SJSA1 (cell line): ENCODE results near the gene TRIM27. TPM values are rescaled to one million over a fixed set of nuclear protein-coding genes. Genes with fewer than 3 reads are reported as not detected.

ENCODE experiments used
- DNase-seq, 2 experiments: peaks; one replicate each; pipeline ENCODE4 v3.0.0-alpha.2; 2015 to 2020; ENCODE audit warnings: low spot score in 2 of 2, low read depth in 1 of 2
- H3K27ac ChIP-seq: fragments of 250-450 bp; sonication (Bioruptor Pico); 2 replicates; pipeline ENCODE4 v1.5.1; 2020; ENCODE audit warnings: mild to moderate bottlenecking, moderate library complexity
- H3K27me3 ChIP-seq: fragments of 250-450 bp; sonication (Bioruptor Pico); replicated peaks from 2 replicates; pipeline ENCODE4 v1.5.1; 2020; ENCODE audit warnings: mild to moderate bottlenecking, moderate library complexity
- H3K36me3 ChIP-seq: fragments of 250-450 bp; sonication (Bioruptor Pico); 2 replicates; pipeline ENCODE4 v1.5.1; 2020; ENCODE audit warnings: mild to moderate bottlenecking
- H3K4me1 ChIP-seq: fragments of 250-450 bp; sonication (Bioruptor Pico); replicated peaks from 2 replicates; pipeline ENCODE4 v1.6.1; 2021; ENCODE audit warnings: mild to moderate bottlenecking
- H3K4me3 ChIP-seq: fragments of 250-450 bp; sonication (Bioruptor Pico); 2 replicates; pipeline ENCODE4 v1.5.1; 2020; ENCODE audit warnings: mild to moderate bottlenecking
- H3K9me3 ChIP-seq: fragments of 250-450 bp; sonication (Bioruptor Pico); replicated peaks from 2 replicates; pipeline ENCODE4 v1.5.1; 2020; ENCODE audit warnings: mild to moderate bottlenecking
- total RNA-seq: library from RNA; depleted of rRNA; stranded (reverse); fragments of >200 nt; shearing (Covaris generic); gene quantifications from 2 replicates; pipeline ENCODE4 v1.2.3, GENCODE V29; 2014

TRIM27 gene
- total RNA-seq, 1 experiment from 2014 or later, result 61.4 TPM

DNA sequence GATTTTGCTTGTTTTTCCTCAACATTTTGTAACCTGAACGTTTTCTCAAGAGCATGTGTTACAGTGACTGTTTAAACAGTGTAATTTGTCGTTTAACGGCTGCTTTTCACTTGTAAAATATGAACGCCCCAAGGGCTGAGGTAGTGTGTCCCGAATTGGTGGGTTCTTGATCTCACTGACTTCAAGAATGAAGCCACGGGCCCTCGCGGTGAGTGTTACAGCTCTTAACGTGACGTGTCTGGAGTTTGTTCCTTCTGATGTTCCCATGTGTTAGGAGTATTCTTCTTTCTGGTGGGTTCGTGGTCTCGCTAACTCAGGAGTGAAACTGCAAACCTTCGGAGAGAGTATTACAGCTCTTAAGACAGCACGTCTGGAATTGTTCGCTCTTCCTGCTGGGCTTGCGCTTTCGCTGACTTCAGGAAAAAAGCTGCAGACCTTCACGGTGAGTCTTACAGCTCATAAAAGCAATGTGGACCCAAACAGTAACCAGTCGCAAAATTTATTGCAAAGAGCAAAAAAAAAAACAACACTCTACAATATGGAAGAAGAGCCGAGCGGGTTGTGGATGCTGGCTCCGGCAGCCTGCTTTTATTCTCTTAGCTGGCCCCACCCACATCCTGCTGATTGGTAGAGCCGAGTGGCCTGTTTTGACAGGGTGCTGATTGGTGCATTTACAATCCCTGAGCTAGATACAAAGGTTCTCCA lies 25.1 kb upstream of the TRIM27 start:
- no peaks in the 10 kb centered on the region for H3K27me3 ChIP-seq
- H3K27ac ChIP-seq, result no peak overlapping the region
- H3K36me3 ChIP-seq, result no peaks in the 10 kb centered on the region
- no peak for DNase-seq
- H3K4me1 ChIP-seq, result no peaks in the 10 kb centered on the region; the same call in 1 of the 2 replicates
- no peak overlapping the region for H3K4me3 ChIP-seq
- no peaks in the 10 kb centered on the region for H3K9me3 ChIP-seq

DNA sequence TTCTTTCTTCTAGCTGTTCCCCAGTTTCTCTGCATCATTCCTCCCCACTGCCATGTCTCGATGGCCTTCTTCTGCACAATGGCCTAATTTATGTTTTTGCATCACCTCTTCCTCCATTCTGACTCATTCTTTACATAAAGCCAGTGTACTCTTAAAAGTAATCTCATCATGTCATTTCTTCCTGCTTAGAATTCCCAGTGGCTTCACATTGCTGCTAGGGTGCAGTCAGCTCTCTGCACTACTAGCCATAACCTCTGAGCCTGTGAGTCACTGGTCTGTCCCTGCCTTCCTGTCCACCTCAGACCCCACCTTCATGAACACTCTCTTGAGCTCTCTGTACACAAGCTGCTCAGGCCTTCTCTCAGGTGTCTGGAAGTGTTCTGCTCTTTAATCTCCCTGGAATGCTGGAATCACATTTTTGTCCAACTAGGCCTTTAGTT lies 24.1 kb upstream of the TRIM27 start:
- H3K9me3 ChIP-seq, result no peaks in the 10 kb centered on the region
- no peaks in the 10 kb centered on the region for H3K27me3 ChIP-seq
- no peak for DNase-seq
- no peak overlapping the region for H3K4me3 ChIP-seq
- peaks cover 4% of the 10 kb centered on the region for H3K4me1 ChIP-seq
- no peaks in the 10 kb centered on the region for H3K36me3 ChIP-seq
- no peak overlapping the region for H3K27ac ChIP-seq

DNA sequence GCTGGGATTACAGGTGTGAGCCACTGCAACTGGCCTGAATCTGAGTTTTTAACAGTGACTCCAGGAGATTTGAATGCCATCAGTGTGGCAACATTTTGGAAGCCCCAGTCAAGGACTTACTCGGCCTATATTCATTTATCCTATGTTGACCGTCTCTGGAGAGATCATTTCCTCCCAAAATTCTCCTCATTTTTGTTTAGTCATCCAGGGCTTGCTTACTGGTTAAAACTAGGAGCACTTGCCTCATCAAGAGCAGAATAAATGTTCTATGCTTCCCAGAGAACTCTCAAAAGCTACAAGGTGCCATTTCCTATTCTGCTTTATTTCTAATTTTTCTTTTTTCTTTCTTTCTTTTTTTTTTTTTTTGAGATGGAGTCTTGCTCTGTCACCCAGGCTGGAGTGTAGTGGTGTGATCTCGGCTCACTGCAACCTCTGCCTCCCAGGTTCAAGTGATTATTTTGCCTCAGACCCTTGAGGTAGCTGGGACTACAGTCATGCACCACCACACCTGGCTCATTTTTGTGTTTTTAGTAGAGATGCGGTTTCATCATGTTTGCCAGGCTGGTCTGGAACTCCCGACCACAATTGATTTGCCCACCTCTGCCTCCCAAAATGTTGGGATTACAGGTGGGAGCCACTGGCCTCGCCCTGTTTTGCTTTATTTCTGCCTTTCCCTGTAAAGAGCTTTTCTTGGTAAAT lies 23.4 kb upstream of the TRIM27 start:
- Histone ChIP-seq H3K27ac (no peak overlapping the region), H3K4me1 (peaks cover 4% of the 10 kb centered on the region), H3K36me3 (no peaks in the 10 kb centered on the region), H3K9me3 (no peaks in the 10 kb centered on the region), H3K4me3 (no peak overlapping the region), H3K27me3 (no peaks in the 10 kb centered on the region)
- DNase-seq, result no peak

DNA sequence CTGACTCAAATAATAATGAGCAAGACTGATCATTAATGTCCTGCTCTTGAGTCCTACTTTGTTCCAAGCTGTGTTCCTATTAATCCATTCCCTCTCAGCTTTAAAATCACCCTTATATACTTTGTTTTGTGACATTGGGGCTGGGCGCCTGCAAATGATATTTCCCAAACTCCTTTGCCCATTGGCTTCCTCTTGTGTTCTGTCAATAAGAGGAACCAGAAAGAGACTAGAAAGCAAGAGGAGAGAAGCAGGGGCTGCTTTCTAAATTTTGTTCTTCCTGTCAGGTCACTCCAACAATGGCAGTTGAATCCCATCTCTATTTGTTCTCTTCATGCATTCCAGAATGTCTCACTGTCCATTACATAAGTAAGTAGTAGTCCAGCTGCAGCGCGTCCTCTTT lies 21.6 kb upstream of the TRIM27 start:
- H3K9me3 ChIP-seq, result no peaks in the 10 kb centered on the region
- H3K4me1 ChIP-seq, result peaks cover 9% of the 10 kb centered on the region
- H3K27me3 ChIP-seq, result no peaks in the 10 kb centered on the region
- no peak for DNase-seq
- H3K36me3 ChIP-seq, result no peaks in the 10 kb centered on the region
- H3K4me3 ChIP-seq, result no peak overlapping the region
- H3K27ac ChIP-seq, result no peak overlapping the region

DNA sequence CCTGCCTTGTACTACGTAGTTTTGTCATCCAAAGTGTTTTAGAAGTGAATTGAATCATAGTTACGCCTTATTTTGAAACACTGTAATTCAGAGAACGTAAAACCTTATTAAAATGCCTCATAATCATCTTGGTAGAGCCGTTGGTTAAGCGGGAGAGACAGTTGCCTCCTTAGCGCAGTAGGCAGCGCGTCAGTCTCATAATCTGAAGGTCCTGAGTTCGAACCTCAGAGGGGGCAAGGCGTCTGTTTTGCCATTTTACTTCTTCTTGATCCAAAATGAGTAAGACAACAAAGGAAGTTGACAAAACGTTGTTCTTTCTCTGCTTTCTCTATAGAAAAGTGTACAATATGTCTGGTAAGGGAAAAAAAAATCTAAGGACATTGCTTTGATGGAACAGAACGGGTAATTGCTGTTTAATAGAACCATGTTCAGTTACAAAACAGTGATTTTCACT lies 20.7 kb upstream of the TRIM27 start:
- Histone ChIP-seq H3K4me1 (peaks cover 9% of the 10 kb centered on the region), H3K9me3 (no peaks in the 10 kb centered on the region), H3K27ac (peak overlapping the region; percentile 46), H3K4me3 (peak overlapping the region; percentile 51), H3K36me3 (no peaks in the 10 kb centered on the region), H3K27me3 (no peaks in the 10 kb centered on the region)
- peak; percentile 73 to 91 for DNase-seq

DNA sequence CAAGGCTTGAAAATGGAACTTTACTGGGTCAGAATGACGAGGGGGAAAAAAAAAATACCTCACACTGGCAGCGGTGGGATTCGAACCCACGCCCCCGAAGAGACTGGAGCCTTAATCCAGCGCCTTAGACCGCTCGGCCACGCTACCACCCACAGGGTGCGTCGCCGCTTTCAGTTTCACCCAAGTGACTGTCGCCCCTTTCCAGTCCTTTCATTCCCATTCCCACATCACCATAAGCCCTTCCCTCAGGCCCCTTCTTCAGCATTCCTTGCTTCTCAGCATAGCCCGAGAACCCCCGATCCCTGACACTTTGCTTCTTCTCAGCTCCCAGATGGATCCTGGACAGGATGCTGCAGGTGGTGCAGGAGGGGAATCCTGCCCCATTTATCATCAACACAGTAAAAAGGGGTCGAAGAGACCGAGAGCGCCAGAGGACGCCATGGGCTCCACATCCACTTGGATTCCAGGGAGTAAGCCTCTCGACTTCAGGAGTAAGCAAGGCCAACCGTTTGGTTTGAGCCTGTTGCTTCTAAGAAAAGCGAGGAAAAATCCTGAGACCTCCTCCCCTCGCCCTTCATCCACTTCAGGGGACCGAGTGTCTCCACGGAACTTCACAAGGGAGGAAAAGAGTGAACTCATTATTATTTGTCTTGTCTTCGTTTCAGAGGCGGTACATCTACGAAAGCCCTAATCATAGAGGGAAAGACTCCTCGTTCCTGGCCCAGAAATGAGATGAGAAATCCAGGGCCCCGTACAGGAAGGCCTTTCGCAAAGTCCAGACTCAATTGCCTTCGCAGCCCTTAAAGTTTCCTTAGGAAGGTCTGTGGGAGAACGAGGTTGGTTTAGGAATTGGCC lies 20.0 kb upstream of the TRIM27 start:
- Histone ChIP-seq H3K27me3 (no peaks in the 10 kb centered on the region), H3K36me3 (no peaks in the 10 kb centered on the region), H3K4me3 (peak overlapping the region; percentile 51), H3K27ac (peak overlapping the region; percentile 46), H3K9me3 (no peaks in the 10 kb centered on the region), H3K4me1 (peaks cover 9% of the 10 kb centered on the region)
- DNase-seq, result peak; percentile 86 to 87

DNA sequence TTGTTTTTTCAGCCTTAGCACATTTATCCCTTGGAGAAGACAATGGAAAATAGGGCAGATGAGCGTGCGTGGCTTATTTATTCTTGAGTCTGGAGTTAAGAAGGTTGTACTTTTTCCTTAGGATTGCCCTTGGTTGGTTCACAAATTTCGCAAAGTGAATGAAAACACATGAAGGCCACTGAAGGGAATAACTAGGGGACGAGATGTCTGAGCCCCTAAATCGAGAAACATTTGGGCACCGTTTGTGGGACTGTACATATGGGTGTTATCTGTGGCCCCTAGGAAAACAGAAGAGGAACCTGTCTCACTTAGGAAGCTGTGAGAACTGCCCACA lies 19.4 kb upstream of the TRIM27 start:
- peak overlapping the region; percentile 51 for H3K4me3 ChIP-seq
- peaks cover 9% of the 10 kb centered on the region for H3K4me1 ChIP-seq
- H3K9me3 ChIP-seq, result no peaks in the 10 kb centered on the region
- no peak for DNase-seq
- no peak overlapping the region for H3K27ac ChIP-seq
- H3K36me3 ChIP-seq, result no peaks in the 10 kb centered on the region
- no peaks in the 10 kb centered on the region for H3K27me3 ChIP-seq

DNA sequence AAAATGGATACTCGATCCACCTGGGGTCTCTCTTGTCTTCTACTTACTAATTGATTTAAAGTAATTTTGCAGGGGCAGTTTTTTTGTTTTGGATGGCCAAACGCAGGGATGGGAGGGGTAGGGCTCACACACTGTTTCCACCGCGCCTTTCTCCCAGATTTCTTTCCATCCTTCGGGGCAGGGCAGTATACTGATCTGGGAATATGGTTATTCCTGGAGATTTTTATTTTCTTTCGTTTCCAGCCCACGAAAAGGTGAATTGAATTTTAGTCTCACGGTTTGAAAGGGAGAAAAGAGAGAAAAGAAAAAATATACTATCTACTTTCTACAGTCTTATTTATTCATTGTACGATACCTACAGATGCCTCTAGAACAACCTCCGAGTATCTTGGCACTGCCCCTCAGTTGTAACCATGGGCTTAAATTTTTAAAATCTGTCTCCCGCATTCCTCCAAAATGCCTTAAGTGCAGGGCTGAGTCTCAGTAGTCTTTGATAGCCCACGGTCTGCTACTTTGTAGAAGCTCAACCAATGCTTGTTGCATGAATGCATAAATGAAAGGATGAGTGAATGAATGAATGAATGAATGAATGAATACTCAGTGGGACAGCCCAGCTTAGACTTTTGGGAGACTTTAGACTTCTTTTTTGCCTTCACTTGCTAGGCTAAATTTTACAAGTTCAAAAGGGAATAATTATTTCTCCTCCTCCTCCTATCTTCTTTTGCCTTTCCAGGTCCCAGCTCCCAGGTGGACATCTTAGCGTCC lies 18.1 kb upstream of the TRIM27 start:
- Histone ChIP-seq H3K9me3 (no peaks in the 10 kb centered on the region), H3K27me3 (no peaks in the 10 kb centered on the region), H3K4me3 (peak overlapping the region; percentile 49), H3K4me1 (peaks cover 9% of the 10 kb centered on the region), H3K36me3 (no peaks in the 10 kb centered on the region), H3K27ac (no peak overlapping the region)
- no peak for DNase-seq

DNA sequence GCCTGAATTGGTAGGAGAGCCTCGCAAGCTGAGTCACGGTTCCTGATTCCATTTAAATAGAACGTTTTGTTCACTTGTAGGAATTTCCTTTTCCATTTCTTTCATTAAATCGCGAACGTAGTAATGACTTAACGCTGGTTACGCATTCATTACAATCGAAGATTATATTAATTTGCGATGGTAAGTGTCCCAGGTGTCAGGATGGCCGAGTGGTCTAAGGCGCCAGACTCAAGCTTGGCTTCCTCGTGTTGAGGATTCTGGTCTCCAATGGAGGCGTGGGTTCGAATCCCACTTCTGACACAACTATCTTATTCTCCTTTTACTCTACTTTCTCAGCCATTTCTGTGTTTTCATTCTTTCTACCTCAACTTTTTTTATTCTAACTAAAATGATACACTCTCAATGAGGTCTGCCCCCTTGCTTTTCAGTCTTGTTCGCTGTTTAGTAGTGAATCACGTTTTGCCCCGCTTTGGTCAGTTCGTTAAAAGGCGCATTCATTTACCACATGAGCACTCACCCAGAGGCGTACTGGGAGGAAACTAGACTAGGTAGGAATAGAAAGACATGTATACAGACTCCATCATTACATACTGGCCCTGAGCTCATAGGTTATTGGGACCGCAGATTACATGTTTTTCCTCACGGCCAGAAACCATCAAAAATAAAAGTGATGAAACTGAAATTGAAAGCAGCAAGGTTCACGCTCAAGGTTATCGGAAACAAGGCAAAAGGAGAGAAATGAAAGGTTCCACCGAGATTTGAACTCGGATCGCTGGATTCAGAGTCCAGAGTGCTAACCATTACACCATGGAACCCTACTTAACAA lies 17.3 kb upstream of the TRIM27 start:
- Histone ChIP-seq H3K9me3 (no peaks in the 10 kb centered on the region), H3K27me3 (no peaks in the 10 kb centered on the region), H3K4me3 (peak overlapping the region; percentile 49), H3K27ac (peak overlapping the region; percentile 0; the same call in 1 of the 2 replicates), H3K4me1 (peaks cover 9% of the 10 kb centered on the region), H3K36me3 (no peaks in the 10 kb centered on the region)
- peak; percentile 83 to 96 for DNase-seq

DNA sequence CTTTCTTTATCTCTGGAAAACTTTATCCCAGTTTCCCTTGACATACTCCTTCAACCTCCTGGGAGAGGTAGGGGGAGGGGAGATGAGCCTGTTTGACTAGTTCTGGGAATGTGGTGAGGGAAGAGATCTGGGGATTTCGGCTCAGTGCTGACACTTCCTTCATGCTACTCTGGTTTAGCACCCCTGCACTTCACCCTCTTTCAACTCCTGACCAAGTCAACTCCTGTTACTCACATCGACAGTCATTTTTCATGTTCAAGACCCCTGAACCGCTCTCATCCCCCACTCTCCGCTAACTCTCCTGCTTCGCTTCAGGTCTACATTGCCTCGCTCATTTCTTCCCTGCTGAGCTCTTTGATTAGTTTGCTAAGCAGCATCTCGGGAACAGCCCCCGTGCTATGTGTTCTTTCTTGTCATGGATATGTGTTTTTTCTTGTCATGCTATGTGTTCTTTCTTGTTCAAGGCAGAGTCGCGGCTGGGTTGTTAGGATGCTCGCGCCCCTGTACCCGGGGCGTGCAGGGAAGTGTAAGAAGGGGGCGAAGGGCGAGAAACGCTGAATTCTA lies 16.6 kb upstream of the TRIM27 start:
- H3K4me3 ChIP-seq, result peak overlapping the region; percentile 49
- no peaks in the 10 kb centered on the region for H3K27me3 ChIP-seq
- H3K36me3 ChIP-seq, result no peaks in the 10 kb centered on the region
- DNase-seq, result peak in 1 of 2 experiments; percentile 65
- no peaks in the 10 kb centered on the region for H3K9me3 ChIP-seq
- H3K27ac ChIP-seq, result peak overlapping the region; percentile 0; the same call in 1 of the 2 replicates
- peaks cover 9% of the 10 kb centered on the region for H3K4me1 ChIP-seq

DNA sequence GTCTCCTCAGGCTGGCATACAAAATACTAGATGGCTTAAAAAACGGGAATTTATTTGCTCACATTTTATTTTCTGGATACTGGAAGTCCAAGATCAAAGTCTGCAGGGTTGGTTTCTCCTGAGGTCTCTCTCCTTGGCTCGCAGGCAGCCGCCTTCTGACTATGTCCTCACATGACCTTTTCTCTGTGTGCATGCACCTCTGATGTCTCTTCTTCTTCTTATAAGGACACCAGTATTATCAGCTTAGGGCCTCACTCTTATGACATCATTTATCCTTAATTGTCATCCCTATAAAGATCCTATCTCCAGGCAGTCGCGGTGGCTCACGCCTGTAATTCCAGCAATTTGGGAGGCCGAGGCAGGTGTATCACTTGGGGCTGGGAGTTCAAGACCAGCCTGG lies 9.3 kb upstream of the TRIM27 start:
- Histone ChIP-seq H3K27me3 (no peaks in the 10 kb centered on the region), H3K36me3 (no peaks in the 10 kb centered on the region), H3K27ac (no peak overlapping the region), H3K4me1 (no peaks in the 10 kb centered on the region), H3K4me3 (no peak overlapping the region), H3K9me3 (no peaks in the 10 kb centered on the region)
- no peak for DNase-seq

DNA sequence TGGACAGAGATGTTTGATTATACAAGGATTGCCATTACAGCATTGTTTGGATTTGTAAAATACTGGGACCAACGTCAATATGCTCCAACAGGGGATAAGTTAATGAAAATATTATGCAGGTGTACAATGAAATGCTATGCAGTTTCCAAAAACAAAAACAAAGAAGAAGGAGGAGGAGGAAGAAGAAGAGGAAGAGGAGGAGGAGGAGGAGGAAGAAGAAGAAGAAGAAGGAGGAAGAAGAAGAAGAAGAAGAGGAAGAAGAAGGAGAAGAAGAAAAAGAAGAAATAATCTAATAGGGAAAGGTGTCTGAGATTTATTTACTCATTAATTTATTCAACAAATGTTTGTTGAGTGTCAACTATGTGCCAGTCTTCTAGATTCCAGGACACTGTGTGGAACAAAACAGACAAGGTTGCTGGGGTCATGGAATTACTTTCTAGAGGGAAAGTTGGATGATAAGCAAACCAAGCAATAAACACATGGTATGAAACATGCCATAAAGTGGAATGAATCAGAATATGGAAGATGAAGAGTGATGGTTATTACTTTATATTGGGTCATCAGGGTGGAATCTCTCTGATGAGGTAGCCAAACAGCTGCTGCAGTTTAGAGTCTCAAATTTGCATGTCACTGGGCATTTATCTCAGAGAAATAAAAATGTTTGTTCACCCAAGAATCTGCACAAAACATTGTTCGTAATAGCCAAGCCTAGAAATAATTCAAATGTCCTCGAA lies 6.3 kb upstream of the TRIM27 start:
- Histone ChIP-seq H3K4me3 (no peak overlapping the region), H3K4me1 (no peaks in the 10 kb centered on the region), H3K36me3 (no peaks in the 10 kb centered on the region), H3K27ac (no peak overlapping the region), H3K9me3 (no peaks in the 10 kb centered on the region), H3K27me3 (no peaks in the 10 kb centered on the region)
- DNase-seq, result no peak
